IMR-90 (cell line): ENCODE measurements around the gene MGAT4D.

Experiments
- BHLHE40 ChIP-seq: fragments of 150-350 bp; IDR thresholded peaks from 2 replicates; pipeline ENCODE4 v1.6.1; 2016; ENCODE audit warnings: mild to moderate bottlenecking, low read depth, low read length
- FOS ChIP-seq: fragments of 150-350 bp; IDR thresholded peaks from 2 replicates; pipeline ENCODE4 v1.6.1; 2016; ENCODE audit warnings: low read depth, low read length
- POLR2A ChIP-seq: IDR thresholded peaks from 2 replicates; pipeline ENCODE4 v1.6.1; 2012; ENCODE audit warnings: mild to moderate bottlenecking, low read depth, low read length
- RAD21 ChIP-seq: IDR thresholded peaks from 2 replicates; pipeline ENCODE4 v1.6.1; 2012; ENCODE audit warnings: low read length, improper control_type of control experiment
- SMC3 ChIP-seq: fragments of 150-350 bp; IDR thresholded peaks from 2 replicates; pipeline ENCODE4 v1.6.1; 2016; ENCODE audit warnings: low read depth, mild to moderate bottlenecking, antibody characterized with exemption, low read length, moderate library complexity
- TF ChIP-seq, protein P1 (sequence below): conservative IDR thresholded peaks from 2 replicates; pipeline ENCODE4 v1.5.1; 2012; ENCODE audit warnings: mild to moderate bottlenecking, low read depth, low read length, improper control_type of control experiment

DNA sequence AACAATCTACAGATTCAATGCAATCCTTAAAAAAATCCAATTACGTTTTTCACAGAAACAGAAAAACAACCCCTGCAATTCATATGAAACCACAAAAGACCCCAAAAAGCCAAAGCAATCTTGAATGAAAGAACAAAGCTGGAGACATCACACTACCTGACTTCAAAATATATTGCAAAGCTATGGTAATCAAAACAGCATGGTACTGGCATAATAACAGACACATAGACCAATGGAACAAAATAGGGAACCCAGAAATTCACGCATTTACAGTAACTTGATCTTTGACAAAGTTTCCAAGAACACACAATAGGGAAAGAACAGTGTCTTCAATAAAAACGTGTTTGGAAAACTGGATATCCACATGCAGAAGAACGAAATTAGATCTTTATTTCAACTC is 14.6 kb downstream of the MGAT4D start:
- TF ChIP-seq, protein P1, sequence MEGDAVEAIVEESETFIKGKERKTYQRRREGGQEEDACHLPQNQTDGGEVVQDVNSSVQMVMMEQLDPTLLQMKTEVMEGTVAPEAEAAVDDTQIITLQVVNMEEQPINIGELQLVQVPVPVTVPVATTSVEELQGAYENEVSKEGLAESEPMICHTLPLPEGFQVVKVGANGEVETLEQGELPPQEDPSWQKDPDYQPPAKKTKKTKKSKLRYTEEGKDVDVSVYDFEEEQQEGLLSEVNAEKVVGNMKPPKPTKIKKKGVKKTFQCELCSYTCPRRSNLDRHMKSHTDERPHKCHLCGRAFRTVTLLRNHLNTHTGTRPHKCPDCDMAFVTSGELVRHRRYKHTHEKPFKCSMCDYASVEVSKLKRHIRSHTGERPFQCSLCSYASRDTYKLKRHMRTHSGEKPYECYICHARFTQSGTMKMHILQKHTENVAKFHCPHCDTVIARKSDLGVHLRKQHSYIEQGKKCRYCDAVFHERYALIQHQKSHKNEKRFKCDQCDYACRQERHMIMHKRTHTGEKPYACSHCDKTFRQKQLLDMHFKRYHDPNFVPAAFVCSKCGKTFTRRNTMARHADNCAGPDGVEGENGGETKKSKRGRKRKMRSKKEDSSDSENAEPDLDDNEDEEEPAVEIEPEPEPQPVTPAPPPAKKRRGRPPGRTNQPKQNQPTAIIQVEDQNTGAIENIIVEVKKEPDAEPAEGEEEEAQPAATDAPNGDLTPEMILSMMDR, result no peak
- no peak for TF ChIP-seq POLR2A
- TF ChIP-seq FOS, result no peak
- no peak for TF ChIP-seq BHLHE40
- no peak for TF ChIP-seq RAD21
- TF ChIP-seq SMC3, result no peak
